ENCODE results near the gene SMIM13.

Gene SMIM13

DNA sequence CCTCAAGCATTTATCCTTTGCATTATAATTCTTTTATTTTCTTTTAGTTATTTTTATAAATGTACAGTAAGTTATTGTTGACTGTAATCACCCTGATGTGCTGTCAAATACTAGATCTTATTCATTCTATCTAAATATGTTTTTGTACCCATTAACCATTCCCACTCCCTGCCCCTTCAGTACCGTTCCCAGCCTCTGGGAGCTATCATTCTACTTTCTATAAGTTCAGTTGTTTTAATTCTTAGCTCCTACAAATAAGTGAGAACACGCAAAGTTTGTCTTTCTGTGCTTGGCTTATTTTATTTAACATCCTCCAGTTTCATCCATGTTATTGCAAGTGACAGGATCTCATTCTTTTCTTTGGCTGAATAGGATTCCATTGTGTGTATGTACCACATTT, 30.3 kb downstream of the SMIM13 start:
- no peak for DNase-seq

- DNase-seq, result no peak
These were observed 33.2 kb downstream of the SMIM13 start for GRCh38 chr6:11126876-11127275.

DNA sequence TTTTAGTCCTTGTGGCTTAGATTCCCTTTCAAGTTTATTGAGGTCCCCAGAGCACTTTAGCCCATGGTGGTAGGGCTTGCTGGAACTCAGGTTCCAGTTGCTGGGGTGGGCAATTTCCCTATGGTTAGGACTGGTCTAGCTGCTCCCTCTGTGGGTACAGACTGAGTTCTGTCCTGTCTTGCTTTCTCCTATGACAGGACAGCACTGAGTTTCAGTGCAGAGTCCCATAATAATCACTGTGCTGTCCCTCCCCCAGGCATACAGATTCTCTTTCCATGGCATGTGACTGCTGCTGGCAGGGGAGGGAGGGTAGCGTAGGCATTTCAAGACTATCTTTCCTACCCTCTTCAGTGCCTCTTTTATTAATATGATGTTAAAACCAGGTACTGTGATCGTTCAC, 35.0 kb downstream of the SMIM13 start:
- DNase-seq, result no peak

- DNase-seq, result no peak
These were observed 36.4 kb downstream of the SMIM13 start for GRCh38 chr6:11129908-11130565.

GRCh38 chr6:11130605-11131004, 37.0 kb downstream of the SMIM13 start:
- no peak for DNase-seq

- no peak for DNase-seq
These were observed 38.7 kb downstream of the SMIM13 start for GRCh38 chr6:11132194-11132888.

DNA sequence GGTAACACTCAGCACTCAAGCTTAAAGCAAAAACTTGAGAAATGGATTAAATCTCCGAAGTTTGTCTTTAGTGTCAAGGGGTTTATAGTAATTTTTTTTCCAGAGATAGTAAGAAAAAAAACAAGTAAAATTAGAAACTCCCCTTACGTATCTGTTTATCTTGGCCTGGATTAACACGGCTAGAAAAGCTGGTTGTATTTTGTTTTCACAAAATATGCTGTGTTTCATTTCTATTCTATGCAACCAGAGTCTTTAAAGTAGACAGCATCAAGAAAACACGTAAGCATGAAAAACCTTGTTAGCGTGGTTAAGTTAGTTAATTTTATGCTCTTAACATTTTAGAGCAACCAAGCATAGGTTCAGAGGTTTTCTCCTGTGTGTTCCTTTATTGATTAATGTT, 39.6 kb downstream of the SMIM13 start:
- no peak for DNase-seq

- DNase-seq, result no peak
These were observed 43.2 kb downstream of the SMIM13 start for GRCh38 chr6:11136809-11137208.

GRCh38 chr6:11139051-11139960, 45.7 kb downstream of the SMIM13 start:
- DNase-seq, result no peak

DNA sequence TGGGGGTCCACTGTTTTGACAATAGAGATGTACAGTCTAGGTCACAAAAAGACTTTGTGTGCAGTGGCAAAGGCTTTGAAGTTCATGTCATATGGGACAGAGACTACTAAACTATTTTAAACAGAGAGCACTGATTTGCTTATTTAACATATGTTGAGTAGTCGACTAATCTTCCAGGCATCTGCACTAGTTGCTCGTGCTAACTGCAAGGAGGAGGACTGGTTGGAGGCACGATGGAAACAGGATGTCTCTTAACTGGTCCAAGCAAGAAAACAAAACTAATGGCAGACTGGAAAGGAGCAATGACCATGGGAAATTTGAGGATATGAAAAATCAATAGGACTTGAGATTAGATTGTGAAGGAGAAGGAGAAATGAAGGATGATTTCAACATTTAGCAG, 46.4 kb downstream of the SMIM13 start:
- no peak for DNase-seq

DNA sequence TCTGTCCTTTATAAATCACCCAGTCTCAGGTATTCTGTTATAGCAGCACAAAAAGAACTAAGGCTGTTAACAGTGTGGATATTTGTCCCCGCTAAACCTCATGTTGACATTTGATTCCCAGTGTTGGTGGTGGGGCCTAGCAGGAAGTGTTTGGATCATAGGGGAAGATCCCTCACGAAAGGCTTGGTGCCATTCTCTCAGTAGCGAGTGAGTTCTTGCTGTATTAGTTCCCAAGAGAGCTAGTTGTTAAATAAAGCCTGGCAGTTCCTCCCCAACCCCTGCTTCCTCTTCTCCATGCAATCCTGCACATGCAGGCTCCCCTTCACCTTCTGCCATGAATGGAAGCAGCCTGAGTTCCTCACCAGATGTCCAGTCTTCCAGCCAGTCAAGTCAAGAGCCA, 47.7 kb downstream of the SMIM13 start:
- DNase-seq, result no peak

DNA sequence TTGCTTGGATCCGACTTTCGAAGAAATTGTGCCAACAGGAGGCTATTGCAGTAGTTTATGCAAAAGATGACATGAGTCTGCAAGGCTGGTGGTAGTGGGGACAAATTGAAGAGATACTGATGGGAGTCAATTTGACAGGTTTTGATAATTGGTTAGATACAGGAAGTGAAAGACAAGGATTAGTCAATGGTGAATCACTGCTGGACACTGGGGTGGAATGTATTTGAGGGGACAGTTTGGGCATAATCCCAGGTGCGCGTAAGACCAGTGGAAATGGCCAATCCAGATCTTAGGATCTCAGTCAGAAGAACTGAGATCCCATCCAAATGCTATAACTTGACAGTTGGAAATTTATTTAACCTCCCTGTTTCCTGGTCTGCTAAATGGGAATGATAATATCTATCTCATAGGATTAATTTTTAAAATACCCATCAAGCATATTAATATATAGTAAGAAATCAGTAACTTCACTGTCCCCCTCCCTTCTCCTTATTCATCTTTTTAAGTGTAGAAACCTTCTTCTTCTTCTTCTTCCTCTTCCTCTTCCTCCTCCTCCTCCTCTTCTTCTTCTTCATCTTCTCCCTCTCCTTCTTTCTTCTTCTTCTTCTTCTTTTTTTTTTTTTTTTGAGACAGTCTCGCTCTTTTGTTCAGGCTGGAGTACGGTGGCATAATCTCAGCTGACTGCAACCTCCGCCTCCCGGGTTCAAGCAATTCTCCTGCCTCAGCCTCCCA, 48.8 kb downstream of the SMIM13 start:
- no peak for DNase-seq

DNA sequence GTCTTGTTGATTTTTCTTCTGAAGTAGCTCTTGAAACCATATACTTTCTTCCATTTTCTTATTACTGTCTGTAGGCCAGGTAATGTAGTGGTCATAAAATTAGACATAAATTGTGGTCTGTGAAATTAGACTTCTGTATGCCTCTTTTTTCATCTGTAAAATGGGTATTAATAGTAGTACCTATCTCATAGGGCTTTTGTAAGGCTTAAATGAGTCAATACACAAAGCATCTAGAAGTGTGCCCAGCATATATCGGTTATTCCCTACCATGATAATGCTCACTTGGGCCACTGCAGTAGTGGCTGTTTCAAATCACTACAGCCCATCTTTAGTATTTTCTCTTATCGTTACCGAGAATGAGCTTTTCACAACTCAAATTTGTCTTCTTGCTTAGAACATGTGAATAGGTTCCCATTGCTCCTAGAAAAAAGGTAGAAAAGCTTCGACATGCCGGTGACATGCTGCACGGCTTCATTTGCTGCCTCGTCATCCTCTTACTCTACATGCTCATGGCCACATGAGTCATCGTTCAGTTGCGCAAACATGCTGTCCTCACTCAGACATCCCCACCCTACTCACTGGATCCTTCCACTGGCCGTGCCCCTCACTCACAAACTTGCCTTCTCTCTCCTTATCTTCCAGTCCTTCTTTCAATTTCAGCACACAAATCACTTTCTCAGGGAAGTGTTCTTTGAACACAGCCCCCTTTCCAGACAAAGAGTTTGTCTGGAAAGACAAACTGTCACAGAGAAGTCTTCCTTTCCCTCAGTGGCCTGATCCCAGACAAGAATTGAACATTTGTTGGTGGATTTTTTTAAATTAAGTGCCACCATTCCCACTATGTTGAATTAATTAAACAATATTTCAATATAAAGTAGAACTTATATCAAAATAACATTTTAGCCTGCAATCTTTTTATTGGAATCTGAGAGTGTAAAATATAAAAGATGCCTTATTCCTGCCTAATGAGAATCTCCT, 50.0 kb downstream of the SMIM13 start:
- DNase-seq, result no peak

DNA sequence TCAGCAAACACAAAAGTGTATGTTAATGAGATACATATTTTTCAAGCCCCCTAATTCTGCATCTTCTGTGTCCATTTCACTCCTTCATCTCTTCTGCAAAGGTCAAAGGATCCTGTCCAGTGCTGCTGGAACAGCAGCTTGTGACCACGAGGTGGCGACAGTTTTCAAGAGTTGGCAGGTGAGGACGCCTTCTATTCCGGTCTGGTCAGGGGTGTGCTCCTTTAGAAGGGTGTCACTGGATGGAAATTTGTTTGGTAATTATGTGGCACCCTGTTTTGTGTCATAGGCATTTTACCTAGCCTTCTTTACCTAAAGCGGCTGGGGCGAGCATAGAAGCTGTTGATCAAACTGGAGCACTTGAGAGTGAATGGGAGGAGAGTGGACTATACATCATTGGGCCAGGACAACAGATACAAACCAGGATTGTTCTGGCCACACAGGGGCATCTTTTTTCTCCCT, 50.8 kb downstream of the SMIM13 start:
- DNase-seq, result peak; percentile 67

- no peak for DNase-seq
These were observed 52.6 kb downstream of the SMIM13 start for GRCh38 chr6:11146117-11146826.

- DNase-seq, result no peak
These were observed 55.9 kb downstream of the SMIM13 start for GRCh38 chr6:11149551-11149950.

GRCh38 chr6:11151488-11151887, 57.9 kb downstream of the SMIM13 start:
- DNase-seq, result no peak

GRCh38 chr6:11152581-11152980, 58.9 kb downstream of the SMIM13 start:
- no peak for DNase-seq

DNA sequence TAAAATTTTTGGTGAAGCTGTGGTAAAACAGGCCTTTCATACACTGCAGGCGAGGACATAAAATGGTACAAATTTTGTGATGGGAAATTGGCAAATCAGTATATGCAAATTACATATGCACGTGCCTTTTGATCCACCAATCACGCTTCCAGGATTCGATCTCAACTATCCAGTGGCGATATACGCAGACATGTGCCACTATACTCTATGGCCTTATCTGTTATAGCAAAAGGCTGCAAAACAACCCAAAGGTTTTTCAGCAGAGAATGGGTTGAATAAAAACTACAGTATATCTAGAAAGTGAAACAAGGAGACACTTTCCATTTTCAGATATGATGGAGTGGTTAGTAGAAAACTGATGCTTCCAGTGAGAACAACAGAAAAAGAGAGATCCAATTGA, 59.8 kb downstream of the SMIM13 start:
- DNase-seq, result no peak

DNA sequence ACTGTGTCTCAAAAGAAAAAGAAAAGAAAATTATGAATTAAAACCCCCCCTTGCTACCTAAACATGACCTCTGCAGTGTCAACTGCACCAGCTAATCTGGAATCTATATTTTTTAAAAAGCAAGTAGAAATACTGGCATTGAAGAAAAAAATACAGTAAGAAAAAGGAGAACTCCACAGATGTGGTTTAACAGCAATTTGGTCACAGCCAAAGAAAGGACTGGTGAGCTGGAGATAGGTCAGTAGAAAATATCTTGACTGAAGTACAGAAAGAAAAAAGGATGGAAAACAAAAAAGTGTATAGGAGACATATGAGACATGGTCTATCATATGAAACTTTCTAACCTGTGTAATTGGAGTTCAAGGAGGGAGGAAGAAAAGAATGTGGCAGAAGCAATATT, 62.0 kb downstream of the SMIM13 start:
- no peak for DNase-seq

DNA sequence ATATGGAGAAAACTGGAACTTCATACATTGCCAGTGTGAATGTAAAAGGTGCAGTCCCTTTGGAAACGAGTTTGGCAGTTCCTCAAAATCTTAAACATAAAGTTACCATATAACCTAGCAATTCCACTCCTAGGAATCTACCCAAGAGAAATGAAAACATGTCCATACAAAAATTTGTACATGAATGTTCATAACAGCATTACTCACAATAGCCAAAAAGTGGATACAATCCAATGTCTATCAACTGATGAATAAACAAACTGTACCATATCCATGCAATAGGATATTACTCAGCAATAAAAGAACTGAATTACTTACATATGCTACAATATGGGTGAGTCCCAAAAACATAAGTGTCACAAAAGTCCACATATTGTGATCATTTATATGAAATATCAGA, 66.6 kb downstream of the SMIM13 start:
- no peak for DNase-seq

Data from hematopoietic multipotent progenitor cell treated with erythropoietin and hydrocortisone succinate and interleukin-3 and kit ligand, for 8 days (in vitro differentiated cells).